Activated CD4-positive, alpha-beta T cell treated with anti-CD3 and anti-CD28 coated beads, Interleukin-2, amount 50 U/mL, for 48 hours (primary cell): ENCODE data around the gene HRH1.
"Not testable (repeated sequence)": the region's sequence is repeated elsewhere in the genome, so short reads cannot be mapped to it uniquely, and the experiment has no call there.

Source experiments
- DNase-seq, 2 experiments: peaks; one replicate each; pipeline ENCODE4 v3.0.0-alpha.2; 2020

HRH1 gene

DNA sequence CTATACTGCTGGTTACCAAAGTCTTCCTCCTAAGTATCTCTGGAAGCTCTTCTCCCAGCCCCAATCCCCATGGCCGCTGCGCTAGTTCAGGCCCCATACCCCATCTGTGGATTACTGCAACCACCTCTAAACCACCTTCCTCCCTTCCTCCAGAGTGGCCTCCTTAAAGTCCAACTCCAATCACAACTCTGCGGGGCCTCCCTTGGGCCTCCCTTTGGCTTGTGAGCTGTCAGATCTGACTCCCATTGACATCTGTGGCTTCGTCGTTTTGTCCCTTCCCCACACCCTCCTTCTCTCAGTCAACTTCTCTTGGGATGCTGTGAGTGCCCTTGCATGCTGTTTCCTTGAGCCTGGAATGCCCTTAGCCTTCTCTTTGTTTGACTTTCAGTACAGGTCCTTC, 9.3 kb upstream of the HRH1 start:
- no peak for DNase-seq

DNA sequence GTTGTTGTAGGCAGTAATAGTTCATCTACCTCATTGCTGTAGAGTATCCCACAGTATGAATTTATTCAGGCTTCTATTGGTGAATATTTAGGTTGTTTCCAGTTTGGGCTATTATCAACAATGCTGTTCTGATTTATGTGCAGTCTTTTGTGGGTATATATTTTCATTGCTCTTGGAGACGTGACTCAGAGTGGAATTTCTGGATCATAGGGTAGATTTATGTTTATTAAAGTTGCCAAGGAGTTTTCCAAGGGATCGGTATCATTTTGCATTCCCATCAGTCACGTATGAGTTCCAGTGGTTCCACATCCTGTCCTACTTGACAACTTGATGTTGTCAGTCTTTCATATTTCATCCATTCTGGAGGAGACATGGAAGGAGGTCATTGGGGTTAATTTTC, 8.4 kb upstream of the HRH1 start:
- no peak for DNase-seq

- DNase-seq: no peak
These were observed 7.3 kb upstream of the HRH1 start for GRCh38 chr3:11146773-11147660.

DNA sequence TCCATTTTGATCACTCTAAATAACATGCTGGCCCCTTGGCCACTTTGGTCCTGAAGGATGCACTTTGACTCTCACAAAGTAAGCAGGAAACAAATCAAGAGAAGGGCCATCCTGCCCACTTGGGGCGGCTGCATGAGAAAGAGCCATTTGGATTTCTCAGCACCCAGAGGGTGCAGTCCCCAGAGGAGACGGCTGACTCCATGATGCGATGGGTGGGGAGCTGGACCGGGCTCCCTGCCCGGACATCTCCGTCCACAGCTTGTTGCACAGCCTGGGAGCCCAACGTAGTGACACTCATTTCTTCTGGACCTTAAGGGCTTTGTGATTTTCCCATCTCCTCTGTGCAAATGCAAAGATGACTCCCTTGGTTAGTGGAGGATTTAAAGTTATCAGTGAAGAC, 4.0 kb upstream of the HRH1 start:
- no peak for DNase-seq

- no peak for DNase-seq
These were observed 2.0 kb upstream of the HRH1 start for GRCh38 chr3:11152301-11152700.

- DNase-seq: no peak
These were observed 646 bp downstream of the HRH1 start for GRCh38 chr3:11154953-11155325.

DNA sequence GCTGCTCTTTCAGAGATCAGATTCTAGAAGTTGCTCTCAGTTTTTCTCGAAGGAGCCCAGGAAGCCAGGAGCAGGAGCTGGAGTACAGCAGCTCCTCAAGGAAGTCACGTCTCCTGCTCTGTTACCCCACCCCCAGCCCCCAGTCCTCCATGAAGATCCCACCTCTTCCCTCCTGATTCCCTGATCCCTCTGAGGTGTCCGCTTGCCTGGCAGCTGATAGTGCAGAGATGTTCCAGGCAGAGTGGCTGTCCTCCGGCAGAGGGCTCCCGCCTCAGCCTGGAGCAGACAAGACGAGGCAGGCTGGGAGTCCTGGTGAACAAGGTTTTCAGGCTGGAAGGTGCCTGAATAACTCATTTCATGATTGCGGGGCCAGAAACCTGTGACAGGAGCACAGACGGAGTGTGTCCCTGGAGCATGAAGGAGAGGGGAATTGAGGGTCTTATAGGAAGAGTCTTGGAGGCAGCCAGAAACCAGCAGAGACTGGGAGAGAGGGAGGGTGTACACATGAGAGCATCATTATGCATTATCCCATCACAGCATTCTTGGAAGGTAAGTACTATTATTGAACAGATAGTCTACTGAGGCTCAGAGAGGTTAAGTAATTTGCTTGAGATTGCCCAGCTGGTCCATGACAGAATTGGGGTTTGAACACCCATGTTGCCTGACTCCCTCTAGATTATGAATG, 1.2 kb downstream of the HRH1 start:
- DNase-seq: peak; percentile 29 to 41

DNA sequence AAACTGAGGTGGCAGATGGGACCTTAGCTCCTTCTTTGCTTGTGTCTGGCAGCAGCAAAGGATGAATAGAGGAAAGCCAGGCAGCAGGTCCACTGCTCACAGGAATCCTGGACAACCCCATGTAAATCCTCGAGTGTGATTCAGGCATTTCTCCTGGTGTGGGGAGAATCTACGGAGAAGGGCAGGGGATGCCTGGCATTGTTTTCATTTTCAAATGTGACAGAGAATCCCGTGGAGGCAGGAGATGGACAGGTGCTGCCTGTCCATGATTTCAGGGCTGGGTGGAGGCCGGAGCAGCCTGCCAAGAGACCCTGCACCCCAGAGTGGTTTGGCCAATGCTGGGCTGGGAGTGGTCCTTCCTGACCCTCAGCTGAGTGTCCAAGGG, 1.7 kb downstream of the HRH1 start:
- no peak for DNase-seq

DNA sequence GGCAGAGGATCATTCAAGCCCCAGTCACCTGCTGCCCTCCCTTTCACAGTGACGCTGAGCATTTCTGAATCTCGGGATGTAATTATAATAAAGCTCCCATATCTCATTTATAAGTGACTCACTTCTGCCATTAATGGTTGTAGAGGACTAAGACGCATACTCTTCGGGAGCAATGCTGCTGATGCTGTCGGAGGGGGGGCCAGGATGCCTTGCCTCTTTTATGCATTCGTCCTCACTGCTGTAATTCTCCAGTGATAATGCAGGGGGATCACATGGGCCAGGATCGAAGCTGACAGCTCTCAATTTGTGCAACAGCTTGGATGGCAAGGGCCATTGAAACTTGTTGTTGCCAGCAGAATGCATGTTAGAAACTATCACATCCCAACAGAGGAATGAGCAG, 3.1 kb downstream of the HRH1 start:
- no peak for DNase-seq

DNA sequence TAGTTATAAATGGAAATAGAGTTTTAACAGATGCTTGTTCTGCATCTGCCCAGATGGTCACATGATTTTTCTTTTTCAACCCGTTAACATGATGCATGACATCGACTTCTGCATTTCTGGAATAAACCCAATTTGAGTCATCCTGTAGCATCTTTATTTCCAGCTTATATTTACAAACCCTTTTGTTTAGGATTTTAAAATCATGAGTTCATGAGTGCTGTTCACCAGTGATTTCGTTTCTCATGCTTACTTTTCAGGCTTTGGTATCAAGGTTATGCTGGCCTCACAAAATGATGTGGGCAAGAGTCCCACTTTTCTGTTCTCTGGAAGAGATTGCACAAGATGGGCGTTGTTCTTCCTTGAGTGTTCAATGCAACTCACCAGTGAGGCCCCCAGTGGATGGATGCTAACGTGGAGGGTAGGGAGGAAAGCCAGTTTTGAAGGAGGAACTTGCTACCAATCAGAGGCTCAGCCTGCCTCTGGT, 5.2 kb downstream of the HRH1 start:
- no peak for DNase-seq

GRCh38 chr3:11161666-11162065, 7.4 kb downstream of the HRH1 start:
- DNase-seq: no peak

DNA sequence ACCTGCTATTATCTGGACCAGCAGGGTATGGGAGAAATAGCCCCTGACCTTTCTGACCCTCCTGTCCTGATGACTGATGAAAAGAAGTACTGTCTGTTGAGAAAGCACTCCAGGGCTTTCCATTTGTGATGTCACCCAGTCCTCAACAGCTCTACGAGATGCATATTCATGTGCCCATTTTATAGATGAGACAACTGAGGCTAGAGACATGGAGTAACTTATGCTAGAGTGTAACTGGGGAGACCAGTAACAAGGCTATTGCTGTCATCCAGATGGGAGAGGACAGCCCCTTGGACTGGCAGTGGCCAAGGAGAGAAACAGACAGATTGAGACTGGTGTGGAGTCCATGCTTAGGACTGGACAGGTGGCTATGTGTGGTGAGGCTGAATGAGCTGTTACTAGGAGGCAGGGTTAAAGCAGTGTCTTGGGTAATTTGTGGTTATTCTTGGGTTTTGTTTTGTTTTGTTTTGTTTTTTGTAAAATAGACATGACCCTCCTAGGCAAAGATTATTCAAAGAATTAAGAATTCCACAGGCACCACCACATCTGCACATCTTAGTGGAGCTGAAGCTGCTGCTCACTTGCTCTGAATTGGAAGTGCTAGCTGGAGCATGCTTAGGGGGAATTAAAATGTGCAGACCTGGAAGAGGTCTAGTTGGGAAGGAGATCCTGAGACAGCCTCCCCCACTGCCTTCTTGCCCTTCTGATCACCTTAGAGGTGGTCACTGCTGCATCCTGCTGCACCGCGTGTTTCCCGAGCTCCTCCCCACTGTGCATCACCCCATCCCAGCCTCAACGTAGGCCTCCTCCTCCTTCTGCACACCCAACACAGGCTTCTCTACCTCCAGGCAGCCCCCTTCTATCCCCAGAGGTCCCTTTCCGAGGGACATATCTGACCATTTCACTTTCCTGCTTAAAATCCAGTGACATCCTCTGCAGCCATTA, 8.4 kb downstream of the HRH1 start:
- DNase-seq: no peak

GRCh38 chr3:11164607-11165006, 10.3 kb downstream of the HRH1 start:
- DNase-seq: no peak

DNA sequence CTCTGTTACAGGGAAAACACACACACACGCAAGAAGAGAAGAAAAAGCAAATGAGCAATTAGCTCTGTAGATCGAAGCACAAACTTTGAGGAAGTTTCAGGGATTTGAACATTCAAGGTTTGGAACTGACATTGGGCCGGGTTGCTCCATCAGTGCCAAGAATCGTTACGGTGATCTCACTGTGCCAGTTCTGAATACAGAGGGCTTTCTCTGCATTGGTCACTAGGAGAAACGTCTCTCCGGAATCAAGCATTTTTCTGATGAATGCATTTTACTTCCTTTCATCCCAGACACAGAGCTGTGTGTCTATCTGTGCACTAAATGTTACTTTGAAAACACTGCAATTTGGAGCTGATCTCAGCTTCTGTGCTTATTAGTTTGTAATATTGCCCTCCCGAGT, 11.2 kb downstream of the HRH1 start:
- DNase-seq: no peak

DNA sequence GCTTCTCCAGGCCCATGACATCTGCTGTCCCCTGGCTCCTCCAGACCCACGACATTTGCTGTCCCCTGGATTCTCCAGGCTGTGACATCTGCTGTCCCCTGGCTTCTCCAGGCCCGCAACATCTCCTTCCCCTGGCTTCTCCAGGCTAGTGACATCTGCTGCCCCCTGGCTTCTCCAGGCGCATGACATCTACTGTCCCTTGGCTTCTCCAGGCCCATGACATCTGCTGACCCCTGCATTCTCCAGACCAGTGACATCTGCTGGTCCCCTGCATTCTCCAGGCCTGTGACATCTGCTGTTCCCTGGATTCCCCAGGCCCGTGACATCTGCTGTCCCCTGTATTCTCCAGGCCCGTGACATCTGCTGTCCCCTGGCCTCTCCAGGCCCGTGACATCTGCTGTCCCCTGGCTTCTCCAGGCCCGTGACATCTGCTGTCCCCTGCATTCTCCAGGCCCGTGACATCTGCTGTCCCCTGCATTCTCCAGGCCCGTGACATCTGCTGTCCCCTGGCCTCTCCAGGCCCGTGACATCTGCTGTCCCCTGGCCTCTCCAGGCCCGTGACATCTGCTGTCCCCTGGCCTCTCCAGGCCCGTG, 12.6 kb downstream of the HRH1 start:
- not testable (repeated sequence) for DNase-seq

- DNase-seq: no peak
These were observed 13.3 kb downstream of the HRH1 start for GRCh38 chr3:11167590-11167989.

DNA sequence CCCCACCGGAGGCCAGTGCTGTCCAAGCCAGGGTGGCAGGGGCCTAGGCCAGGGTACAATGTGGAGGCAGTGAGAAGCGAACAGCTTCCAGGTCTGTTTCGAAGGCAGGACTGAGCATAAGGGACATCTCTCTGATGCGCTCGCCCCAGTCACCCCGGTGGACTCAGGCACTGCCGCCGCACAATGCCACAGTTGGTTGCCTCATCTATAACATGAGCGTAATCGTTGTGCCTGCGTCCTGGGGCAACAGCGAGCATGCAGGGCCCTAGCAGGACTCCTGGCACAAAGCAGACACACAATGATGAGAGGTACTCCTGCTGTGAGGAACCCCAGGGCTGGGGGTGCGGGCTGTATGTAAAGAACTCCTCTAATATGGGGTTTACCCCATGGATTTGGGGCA, 14.1 kb downstream of the HRH1 start:
- no peak for DNase-seq

DNA sequence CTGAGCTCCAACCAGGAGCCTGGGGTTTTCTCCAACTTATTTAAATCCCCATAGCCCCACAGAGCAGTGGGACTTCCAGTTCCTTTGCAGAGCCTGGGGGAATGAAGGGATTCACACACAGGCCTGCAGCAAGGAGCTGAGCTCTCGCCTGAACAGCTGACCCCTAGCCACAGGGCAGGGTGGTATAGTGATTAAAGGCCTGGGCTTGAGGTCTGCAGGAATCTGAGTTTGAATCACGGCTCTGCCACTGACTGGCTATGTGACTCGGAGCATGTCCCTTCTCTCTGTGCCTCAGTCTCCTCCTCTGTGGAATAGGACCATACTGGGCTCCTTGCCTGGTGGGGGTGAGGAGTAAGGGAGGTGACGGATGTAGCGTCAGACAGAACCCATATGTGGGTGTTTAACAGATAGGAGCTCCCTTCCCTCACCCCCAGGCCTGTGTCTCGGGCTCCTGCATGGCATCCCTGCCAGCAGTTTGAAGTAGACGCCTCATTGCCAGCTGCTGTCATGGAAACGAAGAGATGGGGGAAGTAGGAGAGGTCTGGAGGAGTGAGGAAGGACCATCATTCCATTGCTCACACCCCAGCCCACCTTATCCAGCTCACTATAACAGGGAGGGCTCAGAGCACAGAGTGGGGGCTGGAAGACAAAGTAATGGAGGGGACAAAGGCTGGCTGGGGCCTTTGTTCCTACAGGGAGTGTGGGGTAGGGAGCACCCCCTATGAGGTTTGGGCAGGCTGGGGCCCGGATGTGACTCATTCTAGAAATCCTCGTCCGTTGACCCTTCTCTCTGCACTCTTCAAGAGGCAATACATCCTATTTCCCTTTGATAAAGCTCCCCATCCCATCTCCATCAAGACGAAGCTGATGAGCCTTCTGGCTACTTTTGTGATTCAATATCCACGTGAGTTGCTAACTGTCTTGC, 14.8 kb downstream of the HRH1 start:
- no peak for DNase-seq

DNA sequence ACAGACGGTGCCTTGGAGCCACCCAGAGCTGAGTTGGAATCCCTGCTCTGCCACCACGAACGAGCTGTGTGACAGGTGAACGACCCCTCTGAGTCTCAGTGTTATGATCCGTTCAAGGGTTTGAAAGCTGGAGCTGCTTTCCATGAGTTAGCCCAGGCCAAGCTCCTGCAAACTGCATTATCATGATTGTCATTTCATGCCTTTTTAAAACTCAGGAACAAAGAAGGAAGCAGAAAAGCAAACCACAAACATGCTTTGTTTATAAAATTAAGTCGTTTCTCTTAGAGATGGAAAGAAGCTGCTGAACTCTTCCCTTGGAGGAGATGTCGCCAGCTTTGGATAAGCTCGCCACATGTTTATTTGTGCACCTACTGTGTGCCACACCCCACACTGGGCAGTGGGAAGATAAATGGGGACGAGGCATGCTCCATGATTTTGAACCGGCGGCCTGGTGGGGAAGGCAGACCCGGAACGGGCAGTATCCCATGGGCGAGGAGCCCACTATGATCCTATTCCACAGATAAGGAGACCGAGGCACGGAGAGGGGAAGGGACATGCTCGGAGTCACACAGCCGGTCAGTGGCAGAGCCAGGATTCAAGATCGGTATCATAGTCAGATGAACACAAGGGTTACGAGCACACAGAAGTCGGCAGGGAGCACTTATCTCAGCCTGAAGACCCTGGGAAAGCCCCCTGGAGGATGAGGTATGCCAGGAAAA, 15.9 kb downstream of the HRH1 start:
- DNase-seq: no peak

GRCh38 chr3:11172096-11172690, 17.9 kb downstream of the HRH1 start:
- DNase-seq: no peak
